OCI-LY1 (cell line): Measurements from ENCODE around the gene ZNF366.

Experiments used
- EZH2 ChIP-seq: fragments of 200-600 bp; sonication (generic), shearing (Covaris generic); IDR thresholded peaks from 2 replicates; pipeline ENCODE4 v1.8.0; 2017; ENCODE audit warnings: borderline replicate concordance, mixed run types, mild to moderate bottlenecking, antibody characterized with exemption, low read length, moderate library complexity, mixed read lengths
- TF ChIP-seq, protein P1 (sequence below): fragments of 200-600 bp; sonication (generic), shearing (Covaris generic); IDR thresholded peaks from 2 replicates; pipeline ENCODE4 v1.5.1; 2017; ENCODE audit warnings: mild to moderate bottlenecking, antibody characterized with exemption, low read length, moderate library complexity, mixed read lengths

DNA sequence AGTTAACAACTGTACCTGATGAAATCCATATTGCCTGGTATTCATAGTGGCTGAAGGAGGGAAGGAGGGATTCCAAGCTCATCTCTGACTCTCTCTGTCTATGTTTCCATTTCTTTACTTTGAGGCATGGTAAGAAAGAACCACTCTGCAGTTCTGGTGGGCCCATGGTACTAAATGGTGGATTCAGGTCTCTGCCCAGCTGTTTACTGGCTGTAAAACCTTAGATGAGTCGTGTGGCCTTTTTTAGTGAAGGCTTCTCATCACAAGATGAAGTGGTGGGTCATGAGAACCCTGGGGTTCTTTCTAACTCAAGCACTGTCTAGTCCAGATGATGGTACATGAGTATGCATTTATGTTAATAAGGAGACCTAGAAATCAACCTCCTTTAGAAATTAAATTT, 49.7 kb downstream of the ZNF366 start:
- TF ChIP-seq, protein P1, sequence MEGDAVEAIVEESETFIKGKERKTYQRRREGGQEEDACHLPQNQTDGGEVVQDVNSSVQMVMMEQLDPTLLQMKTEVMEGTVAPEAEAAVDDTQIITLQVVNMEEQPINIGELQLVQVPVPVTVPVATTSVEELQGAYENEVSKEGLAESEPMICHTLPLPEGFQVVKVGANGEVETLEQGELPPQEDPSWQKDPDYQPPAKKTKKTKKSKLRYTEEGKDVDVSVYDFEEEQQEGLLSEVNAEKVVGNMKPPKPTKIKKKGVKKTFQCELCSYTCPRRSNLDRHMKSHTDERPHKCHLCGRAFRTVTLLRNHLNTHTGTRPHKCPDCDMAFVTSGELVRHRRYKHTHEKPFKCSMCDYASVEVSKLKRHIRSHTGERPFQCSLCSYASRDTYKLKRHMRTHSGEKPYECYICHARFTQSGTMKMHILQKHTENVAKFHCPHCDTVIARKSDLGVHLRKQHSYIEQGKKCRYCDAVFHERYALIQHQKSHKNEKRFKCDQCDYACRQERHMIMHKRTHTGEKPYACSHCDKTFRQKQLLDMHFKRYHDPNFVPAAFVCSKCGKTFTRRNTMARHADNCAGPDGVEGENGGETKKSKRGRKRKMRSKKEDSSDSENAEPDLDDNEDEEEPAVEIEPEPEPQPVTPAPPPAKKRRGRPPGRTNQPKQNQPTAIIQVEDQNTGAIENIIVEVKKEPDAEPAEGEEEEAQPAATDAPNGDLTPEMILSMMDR, result no peak
- TF ChIP-seq EZH2, result no peak
